Endothelial cell of umbilical vein (primary cell): ENCODE results near the gene CTIF. TPM values are rescaled to one million over a fixed set of nuclear protein-coding genes. Genes with fewer than 3 reads are reported as not detected.
A peak's percentile ranks its signal among the peaks of the same experiment; 100 is the strongest.

Experiments
- BruUV-seq: library from RNA; stranded (reverse); fragments of 400-500 nt; replicated peaks from 2 replicates; lab custom pipeline; 2021; lab: Mats Ljungman, UMichigan
- CTCF ChIA-PET: fragments of 300-600, 350-600 bp; sonication (Branson Sonifier 250); formaldehyde crosslinking; loops from one replicate; lab custom pipeline; 2021; ENCODE audit warnings: antibody characterized with exemption, inconsistent platforms; lab: Charles Lee
- POLR2A ChIA-PET: fragments of 300-600, 350-600 bp; sonication (Branson Sonifier 250); formaldehyde crosslinking; loops from one replicate; lab custom pipeline; 2021; ENCODE audit warnings: antibody characterized with exemption, inconsistent platforms; lab: Charles Lee
- DNase-seq: peaks from one replicate; pipeline ENCODE4 v3.0.0-alpha.2; 2011; ENCODE audit warnings: low read depth, low spot score
- FAIRE-seq: peaks from 2 replicates; lab custom pipeline; 2011; peaks lifted over from hg19 to GRCh38; lab: Jason Lieb, UNC
- H2AFZ ChIP-seq: 2 replicates; pipeline ENCODE4 v1.6.0; 2012; ENCODE audit warnings: low read depth, low read length, control low read depth, inconsistent platforms
- H3K27ac ChIP-seq: 2 replicates; pipeline ENCODE4 v1.5.1; 2011; ENCODE audit warnings: low read depth, mild to moderate bottlenecking, control low read depth, low read length, moderate library complexity; ENCODE audit not compliant: insufficient read depth
- H3K27me3 ChIP-seq, 2 experiments: 2 replicates each; pipeline versions ENCODE4 v1.6.0 to v1.6.1; 2011; ENCODE audit warnings: low read length in 2 of 2, mixed read lengths in 1 of 2; ENCODE audit not compliant: control insufficient read depth in 2 of 2, insufficient read depth in 2 of 2
- H3K36me3 ChIP-seq, 2 experiments: 2 replicates in 1 of 2; 3 replicates in 1 of 2; pipeline ENCODE4 v1.5.1; 2011; ENCODE audit warnings: low read length in 2 of 2, mild to moderate bottlenecking in 1 of 2, moderate library complexity in 1 of 2; ENCODE audit not compliant: control insufficient read depth in 2 of 2, insufficient read depth in 2 of 2; ENCODE audit errors: extremely low read depth in 1 of 2
- H3K4me1 ChIP-seq: 3 replicates; pipeline ENCODE4 v1.5.1; 2011; ENCODE audit warnings: mild to moderate bottlenecking, low read length; ENCODE audit not compliant: control insufficient read depth, insufficient read depth; ENCODE audit errors: extremely low read depth
- H3K4me2 ChIP-seq: 2 replicates; pipeline ENCODE4 v1.6.1; 2011; ENCODE audit warnings: low read length, control low read depth, mixed read lengths; ENCODE audit not compliant: insufficient read depth
- H3K4me3 ChIP-seq, 3 experiments: fragments of 200-600 bp in 1 of 3; sonication (generic), shearing (Covaris generic) in 1 of 3; replicated peaks in 1 of 3; 2 replicates each; pipeline ENCODE4 v1.5.1; 2011 to 2016; ENCODE audit warnings: control low read depth in 3 of 3, low read length in 3 of 3, mild to moderate bottlenecking in 2 of 3, inconsistent platforms in 1 of 3, low read depth in 1 of 3, moderate library complexity in 1 of 3; ENCODE audit not compliant: insufficient read depth in 1 of 3
- H3K79me2 ChIP-seq: 2 replicates; pipeline ENCODE4 v1.6.0; 2012; ENCODE audit warnings: low read length, inconsistent platforms; ENCODE audit not compliant: control insufficient read depth, insufficient read depth
- H3K9ac ChIP-seq: replicated peaks from 2 replicates; pipeline ENCODE3; 2011; ENCODE audit warnings: low read length, control low read depth; ENCODE audit not compliant: insufficient read depth; ENCODE audit errors: extremely low read depth
- H3K9me1 ChIP-seq: replicated peaks from 3 replicates; pipeline ENCODE4 v1.6.0; 2011; ENCODE audit warnings: mild to moderate bottlenecking, low read length; ENCODE audit not compliant: control insufficient read depth, insufficient read depth; ENCODE audit errors: extremely low read depth
- H3K9me3 ChIP-seq: replicated peaks from 2 replicates; pipeline ENCODE4 v1.5.1; 2012; ENCODE audit warnings: low read length, inconsistent platforms; ENCODE audit not compliant: control insufficient read depth, insufficient read depth
- H4K20me1 ChIP-seq: replicated peaks from 2 replicates; pipeline ENCODE3; 2011; ENCODE audit warnings: mild to moderate bottlenecking, low read length; ENCODE audit not compliant: control insufficient read depth, insufficient read depth; ENCODE audit errors: extremely low read depth
- EZH2 ChIP-seq: IDR thresholded peaks from 2 replicates; pipeline ENCODE4 v1.6.1; 2012; ENCODE audit warnings: borderline replicate concordance, low read depth, mild to moderate bottlenecking, moderate library complexity, low read length, inconsistent platforms; ENCODE audit not compliant: severe bottlenecking
- FOS ChIP-seq: IDR thresholded peaks from 2 replicates; pipeline ENCODE4 v1.6.1; 2011; ENCODE audit warnings: mild to moderate bottlenecking, low read length, moderate library complexity, borderline replicate concordance; ENCODE audit not compliant: insufficient read depth
- GATA2 ChIP-seq: IDR thresholded peaks from 2 replicates; pipeline ENCODE4 v1.7.0; 2011; ENCODE audit warnings: low read depth, mild to moderate bottlenecking, moderate library complexity, mixed read lengths, low read length; ENCODE audit not compliant: insufficient read length, insufficient read depth
- JUN ChIP-seq: IDR thresholded peaks from 2 replicates; pipeline ENCODE4 v1.6.1; 2011; ENCODE audit warnings: borderline replicate concordance, low read depth; ENCODE audit not compliant: insufficient read length, insufficient read depth
- MAX ChIP-seq: IDR thresholded peaks from 2 replicates; pipeline ENCODE4 v1.6.1; 2011; ENCODE audit not compliant: insufficient read depth, insufficient read length
- MYC ChIP-seq: IDR thresholded peaks from one replicate; pipeline ENCODE4 v1.6.1; 2011; ENCODE audit warnings: mild to moderate bottlenecking, low read depth, low read length
- POLR2AphosphoS5 ChIP-seq: IDR thresholded peaks from 2 replicates; pipeline ENCODE4 v1.6.1; 2012; ENCODE audit warnings: low read depth, mild to moderate bottlenecking, control low read depth, low read length, moderate library complexity; ENCODE audit not compliant: insufficient read depth
- dilution Hi-C: fragments of 300-500 bp; cut with MboI; formaldehyde crosslinking; loops from one replicate; pipeline ENCODE4 v1.15.0; 2019; ENCODE audit warnings: low sequenced_read_pairs; ENCODE audit not compliant: extremely low pct_ligation_motif_present
- intact Hi-C: fragments of 100-400 bp; cut with micrococcal nuclease; formaldehyde crosslinking; loops from one replicate; pipeline ENCODE4 v1.10.0; 2022
- polyA plus RNA-seq, 4 experiments: library from polyadenylated mRNA; depleted of rRNA in 3 of 4; stranded (reverse) in 3 of 4; unstranded in 1 of 4; fragments of >200 nt; gene quantifications; 2 replicates each; pipeline versions ENCODE4 v1.2.1 to v1.2.3, GENCODE V29; 2011 to 2012; ENCODE audit warnings: missing spikeins in 1 of 4
- total RNA-seq: library from RNA; stranded (reverse); gene quantifications from 2 replicates; pipeline ENCODE4 v1.2.3, GENCODE V29; 2021

Gene CTIF
- total and polyA plus RNA-seq, 2 donors (not counting 3 experiments of a cell fraction or from before 2014, with no cell fraction given): 20.9 to 57.7 TPM

DNA sequence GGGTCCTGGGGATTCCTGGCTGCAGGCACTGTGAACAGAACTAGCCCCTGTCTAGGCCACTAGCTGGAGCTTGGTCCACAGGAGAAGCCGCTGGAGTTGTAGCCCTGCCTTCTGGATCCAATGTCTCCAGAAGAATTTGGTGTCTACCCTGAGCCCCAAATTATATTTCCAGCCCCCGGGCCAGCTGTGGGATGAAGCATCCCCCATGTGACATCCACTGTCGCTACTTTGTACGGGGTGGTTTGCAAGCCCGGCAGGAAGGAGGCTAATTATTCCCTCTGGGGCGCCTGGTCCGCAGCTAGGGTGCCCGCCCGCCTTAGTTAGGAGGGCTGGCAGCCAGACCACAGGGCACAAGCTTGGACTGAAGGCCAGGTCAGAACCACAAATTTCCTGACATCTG, 305.4 kb downstream of the CTIF start:
- no peaks in the 10 kb centered on the region for H4K20me1 ChIP-seq
- no peak for DNase-seq
- no peaks in the 10 kb centered on the region for H3K9me1 ChIP-seq
- no TSS peak for BruUV-seq
- ChIA-PET POLR2A (interaction anchor here (1.1 kb wide), 1 partner anchor 17 kb away, joined by 3 read pairs; no protein-coding TSS in a partner anchor), CTCF (interaction anchor here (1.2 to 2.5 kb wide), 2 partner anchors 11 to 17 kb away, joined by 3 to 14 read pairs; no protein-coding TSS in a partner anchor)
- H3K36me3 ChIP-seq: no peaks in the 10 kb centered on the region
- dilution Hi-C loops (no loop called here), intact Hi-C loops (no loop called here)
- H3K27me3 ChIP-seq: no peaks in the 10 kb centered on the region
- H3K4me3 ChIP-seq: no peak overlapping the region
- H3K27ac ChIP-seq: no peak overlapping the region
- H3K4me2 ChIP-seq: no peak overlapping the region
- no peak overlapping the region for H3K9ac ChIP-seq
- H2AFZ ChIP-seq: no peak overlapping the region
- H3K79me2 ChIP-seq: no peaks in the 10 kb centered on the region
- FAIRE-seq: no peak
- no peaks in the 10 kb centered on the region for H3K9me3 ChIP-seq
- H3K4me1 ChIP-seq: peaks cover 73% of the 10 kb centered on the region
- TF ChIP-seq GATA2 (no peak), POLR2AphosphoS5 (no peak), EZH2 (no peak), MAX (no peak), JUN (no peak), FOS (no peak), MYC (no peak)

- H3K27me3 ChIP-seq: no peaks in the 10 kb centered on the region
- POLR2A ChIA-PET: no interaction called here
- no peaks in the 10 kb centered on the region for H3K9me1 ChIP-seq
- no peak for TF ChIP-seq MAX
- H3K27ac ChIP-seq: no peak overlapping the region
- H3K9me3 ChIP-seq: no peaks in the 10 kb centered on the region
- DNase-seq (no peak), FAIRE-seq (peak; percentile 77)
- no peak overlapping the region for H3K4me2 ChIP-seq
- H3K9ac ChIP-seq: no peak overlapping the region
- no peak overlapping the region for H3K4me3 ChIP-seq
- BruUV-seq: no TSS peak
- intact Hi-C loops (no loop called here), dilution Hi-C loops (no loop called here)
- H2AFZ ChIP-seq: no peak overlapping the region
- peaks cover 71% of the 10 kb centered on the region for H3K4me1 ChIP-seq
- CTCF ChIA-PET: no interaction called here
- no peaks in the 10 kb centered on the region for H3K36me3 ChIP-seq
- no peaks in the 10 kb centered on the region for H3K79me2 ChIP-seq
- no peaks in the 10 kb centered on the region for H4K20me1 ChIP-seq
Observed at GRCh38 chr18:48845174-48845573, 306.3 kb downstream of the CTIF start.
